ENCODE measurements around the gene TOR2A.

- no peak for TF ChIP-seq CTCF (IDR thresholded peaks at IDR 0.05)
- no peak for TF ChIP-seq POLR2A (IDR thresholded peaks at IDR 0.05)
Observed at GRCh38 chr9:127738666-127739065, 3.6 kb upstream of the TOR2A start.

All from testis (tissue), 2 donors.